Nephron progenitor cell (in vitro differentiated cells): Measurements from ENCODE around the gene TXNDC15.

Experiments used
- DNase-seq: peaks from one replicate; pipeline ENCODE4 v3.0.0; 2021
- H3K27ac Mint-ChIP-seq: 2 replicates; pipeline ENCODE4 v1.8.0; 2021; ENCODE audit warnings: mild to moderate bottlenecking, moderate library complexity, mixed read lengths
- H3K27me3 Mint-ChIP-seq: 2 replicates; pipeline ENCODE4 v1.8.0; 2021; ENCODE audit warnings: mild to moderate bottlenecking, low read depth, mixed read lengths; ENCODE audit not compliant: poor library complexity
- H3K36me3 Mint-ChIP-seq: 2 replicates; pipeline ENCODE4 v1.8.0; 2021; ENCODE audit warnings: low read depth, mixed read lengths
- H3K4me1 Mint-ChIP-seq: 2 replicates; pipeline ENCODE4 v1.8.0; 2021; ENCODE audit warnings: mixed read lengths
- H3K4me3 Mint-ChIP-seq: 2 replicates; pipeline ENCODE4 v1.8.0; 2021; ENCODE audit warnings: mild to moderate bottlenecking, moderate library complexity, mixed read lengths
- H3K9me3 Mint-ChIP-seq: 2 replicates; pipeline ENCODE4 v1.8.0; 2021; ENCODE audit warnings: mild to moderate bottlenecking, moderate library complexity, mixed read lengths
- CTCF ChIP-seq: fragments of 200-600 bp; sonication (generic); IDR thresholded peaks from 2 replicates; pipeline ENCODE4 v1.5.0; 2021; ENCODE audit warnings: antibody characterized with exemption

TXNDC15 gene

GRCh38 chr5:134887593-134888159 is 13.5 kb downstream of the TXNDC15 start:
- DNase-seq = no peak
- peaks cover 56% of the 10 kb centered on the region for H3K36me3 Mint-ChIP-seq
- no peaks in the 10 kb centered on the region for H3K4me1 Mint-ChIP-seq
- no peak for TF ChIP-seq CTCF
- no peak overlapping the region for H3K4me3 Mint-ChIP-seq
- H3K27me3 Mint-ChIP-seq = peaks cover 3% of the 10 kb centered on the region
- peaks cover 29% of the 10 kb centered on the region for H3K9me3 Mint-ChIP-seq
- H3K27ac Mint-ChIP-seq = no peak overlapping the region

DNA sequence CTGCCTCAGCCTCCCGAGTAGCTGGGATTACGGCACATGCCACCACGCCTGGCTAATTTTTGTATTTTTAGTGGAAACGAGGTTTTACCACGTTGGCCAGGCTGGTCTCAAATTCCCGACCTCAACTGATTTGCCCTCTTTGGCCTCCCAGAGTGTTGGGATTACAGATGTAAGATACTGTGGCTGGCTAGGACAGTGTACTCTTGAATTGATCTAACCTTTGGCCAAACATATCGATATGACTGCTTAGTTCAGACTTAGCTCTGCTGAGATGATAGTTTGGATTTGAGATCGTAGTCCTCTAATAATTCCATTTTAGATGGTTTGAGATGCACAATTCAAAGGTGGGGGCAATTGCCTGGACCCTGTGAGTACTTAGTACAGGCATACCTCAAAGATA is 15.2 kb downstream of the TXNDC15 start:
- TF ChIP-seq CTCF = no peak
- no peak for DNase-seq
- no peaks in the 10 kb centered on the region for H3K4me1 Mint-ChIP-seq
- no peak overlapping the region for H3K4me3 Mint-ChIP-seq
- H3K36me3 Mint-ChIP-seq = peaks cover 66% of the 10 kb centered on the region
- peaks cover 24% of the 10 kb centered on the region for H3K9me3 Mint-ChIP-seq
- no peak overlapping the region for H3K27ac Mint-ChIP-seq
- peaks cover 3% of the 10 kb centered on the region for H3K27me3 Mint-ChIP-seq

DNA sequence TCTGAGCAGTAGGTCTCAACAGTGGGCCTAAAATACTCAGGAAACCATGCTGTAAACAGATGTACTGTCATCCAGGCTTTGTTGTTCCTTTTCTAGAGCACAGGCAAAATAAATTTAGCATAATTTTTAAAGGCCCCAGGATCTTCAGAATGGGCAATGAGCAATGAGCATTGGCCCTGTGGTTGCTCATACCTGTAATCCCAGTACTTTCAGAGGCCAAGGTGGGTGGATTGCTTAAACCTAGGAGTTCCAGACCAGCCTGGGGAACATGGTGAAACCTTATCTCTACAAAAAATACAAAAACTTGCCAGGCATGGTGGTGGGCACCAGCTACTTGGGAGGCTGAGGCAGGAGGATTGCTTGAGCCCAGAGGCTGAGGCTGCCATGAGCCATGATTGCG is 17.3 kb downstream of the TXNDC15 start:
- no peak for TF ChIP-seq CTCF
- H3K27me3 Mint-ChIP-seq = no peaks in the 10 kb centered on the region
- H3K27ac Mint-ChIP-seq = no peak overlapping the region
- no peak overlapping the region for H3K4me3 Mint-ChIP-seq
- peaks cover 66% of the 10 kb centered on the region for H3K36me3 Mint-ChIP-seq
- no peak for DNase-seq
- peaks cover 24% of the 10 kb centered on the region for H3K9me3 Mint-ChIP-seq
- no peaks in the 10 kb centered on the region for H3K4me1 Mint-ChIP-seq

DNA sequence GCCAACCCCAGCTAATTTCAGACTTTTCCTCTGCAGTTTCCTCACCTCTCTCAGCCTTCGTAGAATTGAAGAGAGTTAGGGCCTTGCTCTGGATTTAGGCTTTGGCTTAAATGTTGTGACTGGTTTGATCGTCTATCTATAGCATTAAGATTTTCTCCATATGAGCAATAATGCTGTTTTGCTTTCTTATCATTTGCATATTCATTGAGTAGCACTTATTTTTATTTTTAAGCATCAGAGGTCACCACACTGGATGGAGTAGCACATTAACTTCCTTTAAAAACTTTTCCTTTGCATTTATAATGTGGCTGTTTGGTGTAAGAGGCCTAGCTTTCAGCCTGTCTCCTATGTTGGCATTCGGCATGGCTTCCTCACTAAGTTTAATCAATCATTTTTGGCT is 18.1 kb downstream of the TXNDC15 start:
- Mint-ChIP-seq H3K4me3 (no peak overlapping the region), H3K4me1 (no peaks in the 10 kb centered on the region), H3K27ac (no peak overlapping the region), H3K9me3 (peaks cover 24% of the 10 kb centered on the region), H3K36me3 (peaks cover 65% of the 10 kb centered on the region), H3K27me3 (no peaks in the 10 kb centered on the region)
- DNase-seq = no peak
- no peak for TF ChIP-seq CTCF

- H3K27ac Mint-ChIP-seq = no peak overlapping the region
- no peak for TF ChIP-seq CTCF
- no peak overlapping the region for H3K4me3 Mint-ChIP-seq
- peaks cover 58% of the 10 kb centered on the region for H3K36me3 Mint-ChIP-seq
- no peaks in the 10 kb centered on the region for H3K4me1 Mint-ChIP-seq
- no peak for DNase-seq
- H3K9me3 Mint-ChIP-seq = peaks cover 24% of the 10 kb centered on the region
- no peaks in the 10 kb centered on the region for H3K27me3 Mint-ChIP-seq
Observed at GRCh38 chr5:134892926-134893325, 18.8 kb downstream of the TXNDC15 start.

- Mint-ChIP-seq H3K4me3 (no peak overlapping the region), H3K27me3 (no peaks in the 10 kb centered on the region), H3K27ac (peak overlapping the region; percentile 4)
Observed at GRCh38 chr5:134893748-134894505, 19.8 kb downstream of the TXNDC15 start.

More at GRCh38 chr5:134893748-134894505, 19.8 kb downstream of the TXNDC15 start:
- Mint-ChIP-seq H3K4me1 (no peaks in the 10 kb centered on the region), H3K9me3 (peaks cover 22% of the 10 kb centered on the region), H3K36me3 (peaks cover 48% of the 10 kb centered on the region)
- no peak for DNase-seq
- no peak for TF ChIP-seq CTCF
